HepG2 (cell line): ENCODE data around the gene HOXA9. TPM values are rescaled to one million over a fixed set of nuclear protein-coding genes. Genes with fewer than 3 reads are reported as not detected.

Experiments
- CCAR2 ChIP-seq: fragments of 200-400 bp; formaldehyde crosslinking; optimal IDR thresholded peaks from 2 replicates; pipeline ENCODE3; 2018; ENCODE audit warnings: low read depth, mild to moderate bottlenecking, low read length, moderate library complexity
- CHD2 ChIP-seq: IDR thresholded peaks from 2 replicates; pipeline ENCODE4 v1.6.1; 2011; ENCODE audit warnings: low read depth, low read length, improper control_type of control experiment
- DR1 ChIP-seq: sonication (generic); formaldehyde crosslinking; IDR thresholded peaks from 2 replicates; pipeline ENCODE4 v1.8.0; 2021; ENCODE audit warnings: mild to moderate bottlenecking, missing genetic modification reagents, inconsistent platforms
- EZH2 ChIP-seq: conservative IDR thresholded peaks from 2 replicates; pipeline ENCODE4 v1.6.1; 2012; ENCODE audit warnings: mild to moderate bottlenecking, low read depth, low read length, moderate library complexity
- GATAD2A ChIP-seq: IDR thresholded peaks from 2 replicates; pipeline ENCODE4 v1.6.1; 2016
- HNRNPH1 ChIP-seq: fragments of 200-400 bp; formaldehyde crosslinking; optimal IDR thresholded peaks from 2 replicates; pipeline ENCODE3; 2017; ENCODE audit warnings: mild to moderate bottlenecking, low read depth, low read length
- JUN ChIP-seq: sonication (generic); formaldehyde crosslinking; IDR thresholded peaks from 2 replicates; pipeline ENCODE4 v1.4.0; 2020; ENCODE audit warnings: mild to moderate bottlenecking, missing genetic modification reagents
- KAT7 ChIP-seq: IDR thresholded peaks from 2 replicates; pipeline ENCODE4 v1.6.1; 2018; ENCODE audit warnings: borderline replicate concordance, missing compliant biosample characterization
- KLF12 ChIP-seq: sonication (generic); formaldehyde crosslinking; IDR thresholded peaks from 2 replicates; pipeline ENCODE4 v1.4.0; 2020; ENCODE audit warnings: missing genetic modification reagents, borderline replicate concordance
- MTA3 ChIP-seq: sonication (generic); formaldehyde crosslinking; IDR thresholded peaks from 2 replicates; pipeline ENCODE4 v1.4.0; 2020; ENCODE audit warnings: missing genetic modification reagents
- NFIB ChIP-seq: sonication (generic); formaldehyde crosslinking; IDR thresholded peaks from 2 replicates; pipeline ENCODE4 v1.9.0; 2021; ENCODE audit warnings: missing genetic modification reagents, mild to moderate bottlenecking, borderline replicate concordance
- RFXANK ChIP-seq: IDR thresholded peaks from 2 replicates; pipeline ENCODE4 v1.6.1; 2016
- SIX1 ChIP-seq: sonication (generic); formaldehyde crosslinking; IDR thresholded peaks from 2 replicates; pipeline ENCODE4 v1.4.0; 2020; ENCODE audit warnings: missing genetic modification reagents, borderline replicate concordance
- SMAD1 ChIP-seq: sonication (generic); formaldehyde crosslinking; IDR thresholded peaks from 2 replicates; pipeline ENCODE4 v1.4.0; 2020; ENCODE audit warnings: missing genetic modification reagents, low read depth, mild to moderate bottlenecking, borderline replicate concordance
- SMARCE1 ChIP-seq: fragments of 450-650 bp; IDR thresholded peaks from 2 replicates; pipeline ENCODE4 v1.6.1; 2017; ENCODE audit warnings: borderline replicate concordance
- SOX5 ChIP-seq: IDR thresholded peaks from 2 replicates; pipeline ENCODE4 v1.6.1; 2016; ENCODE audit warnings: borderline replicate concordance
- TCF7 ChIP-seq: sonication (generic); IDR thresholded peaks from 2 replicates; pipeline ENCODE4 v1.6.1; 2016; ENCODE audit warnings: antibody characterized with exemption, low read depth
- U2AF1 ChIP-seq: fragments of 200-400 bp; formaldehyde crosslinking; optimal IDR thresholded peaks from 2 replicates; pipeline ENCODE3; 2017; ENCODE audit warnings: mild to moderate bottlenecking, low read depth, low read length
- WIZ ChIP-seq: sonication (generic); formaldehyde crosslinking; IDR thresholded peaks from 2 replicates; pipeline ENCODE4 v1.5.1; 2020; ENCODE audit warnings: mild to moderate bottlenecking, missing genetic modification reagents
- YY1 ChIP-seq: IDR thresholded peaks from 2 replicates; pipeline ENCODE4 v1.6.1; 2011; ENCODE audit warnings: low read length, low read depth, moderate library complexity, mild to moderate bottlenecking; ENCODE audit not compliant: insufficient read depth, insufficient replicate concordance
- ZBTB8A ChIP-seq: sonication (generic); formaldehyde crosslinking; IDR thresholded peaks from 2 replicates; pipeline ENCODE4 v1.4.0; 2020; ENCODE audit warnings: mild to moderate bottlenecking, low read depth, missing genetic modification reagents, borderline replicate concordance
- ZNF432 ChIP-seq: sonication (generic); formaldehyde crosslinking; IDR thresholded peaks from 2 replicates; pipeline ENCODE4 v1.5.0; 2020; ENCODE audit warnings: missing genetic modification reagents, mild to moderate bottlenecking, borderline replicate concordance
- polyA plus RNA-seq, 8 experiments: library from polyadenylated mRNA; depleted of rRNA in 3 of 8; stranded (reverse) in 7 of 8; unstranded in 1 of 8; fragments of >200 nt; fragmentation: Illumina TruSeq in 4 of 8; extraction: Trizol in 4 of 8; gene quantifications; 2 replicates each; pipeline versions ENCODE4 v1.2.1 to v1.2.3, GENCODE V29; 2011 to 2016; ENCODE audit warnings: low read depth in 4 of 8, missing spikeins in 1 of 8, mixed read lengths in 1 of 8; ENCODE audit not compliant: insufficient read depth in 1 of 8
- total RNA-seq, 5 experiments: library from RNA; depleted of rRNA; stranded (reverse); fragments of >200 nt; fragmentation: Illumina TruSeq; extraction: Trizol; gene quantifications; 2 replicates each; pipeline ENCODE4 v1.2.3, GENCODE V29; 2016; ENCODE audit warnings: low read depth in 1 of 5
- TF ChIP-seq, protein P1 (sequence below): sonication (generic); formaldehyde crosslinking; IDR thresholded peaks from 2 replicates; pipeline ENCODE4 v1.9.0; 2022; ENCODE audit warnings: low read depth, missing genetic modification reagents
- TF ChIP-seq, protein P2 (sequence below): IDR thresholded peaks from 2 replicates; pipeline ENCODE4 v1.6.1; 2016
- TF ChIP-seq, protein P3 (sequence below): sonication (generic); formaldehyde crosslinking; IDR thresholded peaks from 2 replicates; pipeline ENCODE4 v1.4.0; 2020; ENCODE audit warnings: missing genetic modification reagents

The HOXA9 gene
- total and polyA plus RNA-seq, 2 of the 13 experiments (the other 11 are each of a cell fraction or from before 2014, with no cell fraction given): not detected

DNA sequence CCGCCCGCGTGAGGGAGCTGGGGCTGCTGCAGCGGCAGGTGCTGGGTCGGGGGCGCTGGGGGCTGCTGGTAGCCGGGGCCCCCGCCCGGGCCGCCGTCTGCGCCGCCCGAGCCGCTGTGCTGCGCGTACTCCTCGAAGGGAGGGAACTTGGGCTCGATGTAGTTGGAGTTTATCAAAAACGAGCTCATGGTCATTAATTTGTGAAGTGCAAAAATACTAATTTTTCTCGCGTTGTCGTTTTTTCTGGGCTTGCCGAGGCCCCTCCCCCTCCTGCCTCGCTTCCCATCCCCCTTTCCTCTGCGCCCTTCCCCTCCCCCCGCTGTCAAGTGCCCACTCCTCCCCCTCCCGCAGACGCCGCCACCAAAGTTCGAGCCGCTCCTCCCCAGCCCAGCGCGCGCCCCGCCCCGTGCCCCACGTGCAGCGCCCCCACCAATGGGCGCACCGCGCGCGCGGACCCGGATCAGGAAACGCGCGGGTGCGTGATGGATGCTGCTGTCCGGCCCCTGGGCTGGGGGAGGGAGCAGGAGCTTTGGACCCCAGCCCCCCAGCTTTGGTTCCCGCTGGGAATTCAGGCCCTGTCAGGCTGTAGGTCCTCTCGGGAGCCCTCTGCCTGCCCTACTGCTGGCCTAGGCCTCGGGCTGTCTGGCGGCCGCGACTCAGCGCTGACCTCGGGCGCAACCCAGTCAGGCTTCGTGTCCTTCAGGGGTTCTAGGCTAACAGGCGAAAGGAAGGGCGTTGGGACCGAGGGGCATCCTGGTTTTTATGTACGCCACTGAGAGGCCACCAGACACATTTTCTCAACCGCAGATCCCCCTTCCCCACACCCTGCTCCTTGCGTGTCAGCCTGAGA is 34.6 kb downstream of the HOXA9 start, which contains the start of gene HOXA4 (continued):
- TF ChIP-seq GATAD2A (CRISPR knock-in tag): no peak
- no peak for TF ChIP-seq DR1 (CRISPR knock-in tag)
- no peak for TF ChIP-seq HNRNPH1
- TF ChIP-seq EZH2: no peak
- TF ChIP-seq YY1: peak; percentile 77
- TF ChIP-seq U2AF1: no peak
- TF ChIP-seq SMAD1: no peak
- TF ChIP-seq SMARCE1: no peak
- TF ChIP-seq ZBTB8A (CRISPR knock-in tag): no peak
- TF ChIP-seq JUN (CRISPR knock-in tag): no peak
- TF ChIP-seq CCAR2: no peak
- TF ChIP-seq MTA3 (CRISPR knock-in tag): no peak
- TF ChIP-seq, protein P1, sequence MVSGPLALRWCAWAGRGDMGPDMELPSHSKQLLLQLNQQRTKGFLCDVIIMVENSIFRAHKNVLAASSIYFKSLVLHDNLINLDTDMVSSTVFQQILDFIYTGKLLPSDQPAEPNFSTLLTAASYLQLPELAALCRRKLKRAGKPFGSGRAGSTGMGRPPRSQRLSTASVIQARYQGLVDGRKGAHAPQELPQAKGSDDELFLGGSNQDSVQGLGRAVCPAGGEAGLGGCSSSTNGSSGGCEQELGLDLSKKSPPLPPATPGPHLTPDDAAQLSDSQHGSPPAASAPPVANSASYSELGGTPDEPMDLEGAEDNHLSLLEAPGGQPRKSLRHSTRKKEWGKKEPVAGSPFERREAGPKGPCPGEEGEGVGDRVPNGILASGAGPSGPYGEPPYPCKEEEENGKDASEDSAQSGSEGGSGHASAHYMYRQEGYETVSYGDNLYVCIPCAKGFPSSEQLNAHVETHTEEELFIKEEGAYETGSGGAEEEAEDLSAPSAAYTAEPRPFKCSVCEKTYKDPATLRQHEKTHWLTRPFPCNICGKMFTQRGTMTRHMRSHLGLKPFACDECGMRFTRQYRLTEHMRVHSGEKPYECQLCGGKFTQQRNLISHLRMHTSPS (CRISPR knock-in tag): no peak
- TF ChIP-seq KLF12 (CRISPR knock-in tag): no peak
- TF ChIP-seq, protein P2, sequence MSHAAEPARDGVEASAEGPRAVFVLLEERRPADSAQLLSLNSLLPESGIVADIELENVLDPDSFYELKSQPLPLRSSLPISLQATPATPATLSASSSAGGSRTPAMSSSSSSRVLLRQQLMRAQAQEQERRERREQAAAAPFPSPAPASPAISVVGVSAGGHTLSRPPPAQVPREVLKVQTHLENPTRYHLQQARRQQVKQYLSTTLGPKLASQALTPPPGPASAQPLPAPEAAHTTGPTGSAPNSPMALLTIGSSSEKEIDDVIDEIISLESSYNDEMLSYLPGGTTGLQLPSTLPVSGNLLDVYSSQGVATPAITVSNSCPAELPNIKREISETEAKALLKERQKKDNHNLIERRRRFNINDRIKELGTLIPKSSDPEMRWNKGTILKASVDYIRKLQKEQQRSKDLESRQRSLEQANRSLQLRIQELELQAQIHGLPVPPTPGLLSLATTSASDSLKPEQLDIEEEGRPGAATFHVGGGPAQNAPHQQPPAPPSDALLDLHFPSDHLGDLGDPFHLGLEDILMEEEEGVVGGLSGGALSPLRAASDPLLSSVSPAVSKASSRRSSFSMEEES (CRISPR knock-in tag): no peak
- TF ChIP-seq, protein P3, sequence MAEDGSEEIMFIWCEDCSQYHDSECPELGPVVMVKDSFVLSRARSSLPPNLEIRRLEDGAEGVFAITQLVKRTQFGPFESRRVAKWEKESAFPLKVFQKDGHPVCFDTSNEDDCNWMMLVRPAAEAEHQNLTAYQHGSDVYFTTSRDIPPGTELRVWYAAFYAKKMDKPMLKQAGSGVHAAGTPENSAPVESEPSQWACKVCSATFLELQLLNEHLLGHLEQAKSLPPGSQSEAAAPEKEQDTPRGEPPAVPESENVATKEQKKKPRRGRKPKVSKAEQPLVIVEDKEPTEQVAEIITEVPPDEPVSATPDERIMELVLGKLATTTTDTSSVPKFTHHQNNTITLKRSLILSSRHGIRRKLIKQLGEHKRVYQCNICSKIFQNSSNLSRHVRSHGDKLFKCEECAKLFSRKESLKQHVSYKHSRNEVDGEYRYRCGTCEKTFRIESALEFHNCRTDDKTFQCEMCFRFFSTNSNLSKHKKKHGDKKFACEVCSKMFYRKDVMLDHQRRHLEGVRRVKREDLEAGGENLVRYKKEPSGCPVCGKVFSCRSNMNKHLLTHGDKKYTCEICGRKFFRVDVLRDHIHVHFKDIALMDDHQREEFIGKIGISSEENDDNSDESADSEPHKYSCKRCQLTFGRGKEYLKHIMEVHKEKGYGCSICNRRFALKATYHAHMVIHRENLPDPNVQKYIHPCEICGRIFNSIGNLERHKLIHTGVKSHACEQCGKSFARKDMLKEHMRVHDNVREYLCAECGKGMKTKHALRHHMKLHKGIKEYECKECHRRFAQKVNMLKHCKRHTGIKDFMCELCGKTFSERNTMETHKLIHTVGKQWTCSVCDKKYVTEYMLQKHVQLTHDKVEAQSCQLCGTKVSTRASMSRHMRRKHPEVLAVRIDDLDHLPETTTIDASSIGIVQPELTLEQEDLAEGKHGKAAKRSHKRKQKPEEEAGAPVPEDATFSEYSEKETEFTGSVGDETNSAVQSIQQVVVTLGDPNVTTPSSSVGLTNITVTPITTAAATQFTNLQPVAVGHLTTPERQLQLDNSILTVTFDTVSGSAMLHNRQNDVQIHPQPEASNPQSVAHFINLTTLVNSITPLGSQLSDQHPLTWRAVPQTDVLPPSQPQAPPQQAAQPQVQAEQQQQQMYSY (CRISPR knock-in tag): no peak
- TF ChIP-seq SOX5 (CRISPR knock-in tag): no peak
- TF ChIP-seq SIX1 (CRISPR knock-in tag): no peak
- no peak for TF ChIP-seq NFIB
- no peak for TF ChIP-seq WIZ (CRISPR knock-in tag)
- no peak; the same call in none of the 2 replicates for TF ChIP-seq KAT7 (CRISPR knock-in tag)
- peak; percentile 87 for TF ChIP-seq CHD2
- TF ChIP-seq RFXANK (CRISPR knock-in tag): no peak
- no peak for TF ChIP-seq ZNF432 (CRISPR knock-in tag)
- TF ChIP-seq TCF7: 0 out of 2 replicates have a peak, but pooled peaks have one; percentile 21
